Uterus (tissue), 2 donors: ENCODE measurements around the gene CEACAM8.

Experiments used
- CTCF ChIP-seq, 4 experiments: fragments of 200-600 bp in 2 of 4; fragments of 450-650 bp in 2 of 4; sonication (generic) in 2 of 4; IDR thresholded peaks; one replicate each; pipeline ENCODE4 v1.5.1; 2016 to 2019; ENCODE audit warnings: antibody characterized with exemption in 4 of 4, mild to moderate bottlenecking in 2 of 4, moderate library complexity in 1 of 4
- POLR2A ChIP-seq, 2 donors: fragments of 450-650 bp; IDR thresholded peaks; one replicate each; pipeline ENCODE4 v1.6.1; 2016; ENCODE audit warnings: antibody characterized with exemption in 2 of 2, mild to moderate bottlenecking in 1 of 2, moderate library complexity in 1 of 2

- TF ChIP-seq CTCF (IDR thresholded peaks at IDR 0.05) = no peak
- no peak for TF ChIP-seq POLR2A (IDR thresholded peaks at IDR 0.05)
Measured at GRCh38 chr19:42629191-42629590, 34.5 kb upstream of the CEACAM8 start.
